SW480 (cell line): ENCODE data around the gene THSD4.

ENCODE experiments used
- DNase-seq: peaks from one replicate; pipeline ENCODE4 v3.0.0-alpha.2; 2016; ENCODE audit warnings: low spot score

The THSD4 gene

GRCh38 chr15:71810256-71811035 lies 695.2 kb downstream of the THSD4 start, which contains the start of gene NR2E3:
Gene NR2E3 (plus strand): TSS chr15:71810554. CDS start chr15:71810744, 190 bp downstream.
- no peak for DNase-seq

- DNase-seq = no peak
Measured at GRCh38 chr15:71811036-71811736, 695.9 kb downstream of the THSD4 start.

GRCh38 chr15:71811752-71812735 lies 696.8 kb downstream of the THSD4 start:
- DNase-seq = no peak

- no peak for DNase-seq
Measured at GRCh38 chr15:71812966-71813722, 697.9 kb downstream of the THSD4 start.

GRCh38 chr15:71813723-71814470 lies 698.6 kb downstream of the THSD4 start:
- no peak for DNase-seq

- no peak for DNase-seq
Measured at GRCh38 chr15:71815301-71815700, 700.0 kb downstream of the THSD4 start.

- no peak for DNase-seq
Measured at GRCh38 chr15:71817351-71817750, 702.1 kb downstream of the THSD4 start.

GRCh38 chr15:71820127-71820526 lies 704.9 kb downstream of the THSD4 start:
- no peak for DNase-seq

GRCh38 chr15:71821547-71822129 lies 706.4 kb downstream of the THSD4 start:
- DNase-seq = no peak

GRCh38 chr15:71822890-71823630 lies 707.8 kb downstream of the THSD4 start:
- no peak for DNase-seq

- DNase-seq = no peak
Measured at GRCh38 chr15:71823801-71824200, 708.5 kb downstream of the THSD4 start.

- DNase-seq = no peak
Measured at GRCh38 chr15:71825021-71825730, 709.9 kb downstream of the THSD4 start.

- no peak for DNase-seq
Measured at GRCh38 chr15:71826196-71826595, 710.9 kb downstream of the THSD4 start.

GRCh38 chr15:71830981-71831380 lies 715.7 kb downstream of the THSD4 start:
- DNase-seq = no peak
